HG02678 (cell line): ENCODE data around the gene SLC16A3.
"Not testable (repeated sequence)": the region's sequence is repeated elsewhere in the genome, so short reads cannot be mapped to it uniquely, and the experiment has no call there.

ENCODE experiments used
- ATAC-seq: cut with Tn5 transposase; IDR thresholded peaks from one replicate; pipeline ENCODE4 v1.9.1; 2021; ENCODE audit warnings: mild to moderate bottlenecking, moderate library complexity; ENCODE audit not compliant: unreplicated experiment

The SLC16A3 gene

DNA sequence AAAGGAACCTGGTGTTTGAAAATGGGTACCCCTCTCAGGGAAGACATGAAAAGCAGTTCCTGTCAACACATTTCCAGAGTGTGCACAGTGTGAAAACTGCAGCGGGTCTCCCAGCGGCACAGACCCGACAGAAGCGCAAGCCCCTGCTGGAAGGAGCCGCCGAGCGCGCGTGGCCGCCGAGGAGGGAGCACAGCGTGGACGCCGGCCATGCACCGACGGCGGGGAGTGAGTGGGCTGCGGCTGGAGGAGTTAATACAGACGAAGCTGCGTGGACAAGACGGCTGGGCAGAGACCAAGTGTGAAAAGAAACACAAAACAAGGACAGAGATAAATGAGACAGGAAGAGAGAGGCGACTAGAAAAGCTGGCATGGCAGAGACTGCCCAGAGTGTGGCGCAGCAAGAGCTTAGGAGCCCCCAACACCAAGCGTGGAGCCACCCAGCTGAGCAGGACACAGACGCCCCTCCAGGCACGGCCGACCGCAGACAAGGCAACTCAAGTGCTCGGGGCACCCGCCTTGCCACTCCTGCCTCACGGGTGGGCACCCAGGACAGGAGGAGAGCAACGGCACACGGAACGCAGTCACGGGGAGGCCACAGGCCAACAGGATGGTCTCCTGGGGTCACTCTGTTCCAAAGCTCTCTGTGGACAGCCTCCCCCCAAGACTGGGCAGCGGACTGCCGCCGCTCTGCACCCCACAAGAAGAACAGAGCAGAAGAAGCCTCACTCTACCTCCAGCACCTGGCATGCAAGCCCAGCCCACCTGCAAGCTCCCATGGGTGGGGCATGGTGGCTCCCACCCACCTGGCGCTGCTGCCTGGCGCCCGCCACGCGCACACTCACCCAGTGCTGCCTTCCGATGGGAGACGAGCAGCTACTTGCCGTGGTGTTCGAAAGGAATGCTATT, 16.5 kb downstream of the SLC16A3 start:
- no peak for ATAC-seq

DNA sequence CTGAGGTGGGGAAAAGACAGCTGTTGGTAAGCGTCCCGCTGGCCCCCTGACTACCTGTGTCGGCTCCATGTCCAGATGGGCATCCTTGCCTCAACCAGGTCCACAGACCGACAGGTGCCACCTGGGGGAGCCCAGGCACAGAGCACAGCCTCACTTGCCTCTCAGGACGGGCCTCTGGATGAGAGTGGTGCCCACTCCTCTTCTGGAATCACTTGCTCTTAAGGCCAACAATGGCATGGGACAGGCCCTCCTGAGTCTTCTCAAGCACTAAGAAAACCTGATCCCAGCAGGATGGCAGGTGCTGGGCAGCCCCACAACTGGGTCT, 17.2 kb downstream of the SLC16A3 start:
- ATAC-seq = no peak

DNA sequence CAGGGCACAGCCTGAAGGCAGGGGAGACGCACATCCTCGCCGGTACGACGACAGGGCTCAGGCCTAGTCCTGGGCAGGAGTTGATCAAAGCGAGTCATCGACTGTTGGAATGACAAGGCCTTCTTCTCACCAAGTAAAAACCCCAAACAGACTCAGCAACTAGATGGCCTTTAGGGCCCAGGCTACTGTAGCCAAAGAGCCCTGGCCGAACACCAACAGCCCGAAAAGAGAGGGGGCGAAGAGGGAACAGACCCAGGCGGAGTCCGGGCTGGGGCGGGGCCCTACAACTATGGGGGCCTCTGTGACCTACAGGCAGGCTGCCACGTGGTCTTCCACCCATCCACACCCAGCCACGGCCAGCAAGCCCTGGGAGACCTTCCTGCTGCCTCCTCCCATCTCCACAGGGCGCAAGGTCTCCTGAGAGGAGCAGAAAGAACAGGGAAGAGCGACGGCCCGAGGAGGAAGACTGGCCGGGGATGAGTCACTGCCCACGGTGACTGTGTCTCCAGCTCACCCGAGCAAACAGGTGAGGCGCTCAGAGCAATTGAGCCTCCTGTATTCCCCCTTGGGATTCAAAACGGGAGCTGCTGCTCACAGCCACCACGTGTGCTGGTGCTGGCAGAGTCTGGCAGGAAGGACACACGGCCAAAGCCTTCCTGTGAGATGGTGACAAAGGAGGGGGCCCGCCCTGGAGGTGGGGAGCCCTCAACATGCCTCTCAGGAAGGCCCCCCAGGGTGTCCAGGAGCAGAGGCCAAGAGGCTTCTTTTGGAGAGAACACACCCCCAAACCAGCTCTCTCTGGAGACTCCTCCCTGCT, 17.7 kb downstream of the SLC16A3 start:
- no peak for ATAC-seq

DNA sequence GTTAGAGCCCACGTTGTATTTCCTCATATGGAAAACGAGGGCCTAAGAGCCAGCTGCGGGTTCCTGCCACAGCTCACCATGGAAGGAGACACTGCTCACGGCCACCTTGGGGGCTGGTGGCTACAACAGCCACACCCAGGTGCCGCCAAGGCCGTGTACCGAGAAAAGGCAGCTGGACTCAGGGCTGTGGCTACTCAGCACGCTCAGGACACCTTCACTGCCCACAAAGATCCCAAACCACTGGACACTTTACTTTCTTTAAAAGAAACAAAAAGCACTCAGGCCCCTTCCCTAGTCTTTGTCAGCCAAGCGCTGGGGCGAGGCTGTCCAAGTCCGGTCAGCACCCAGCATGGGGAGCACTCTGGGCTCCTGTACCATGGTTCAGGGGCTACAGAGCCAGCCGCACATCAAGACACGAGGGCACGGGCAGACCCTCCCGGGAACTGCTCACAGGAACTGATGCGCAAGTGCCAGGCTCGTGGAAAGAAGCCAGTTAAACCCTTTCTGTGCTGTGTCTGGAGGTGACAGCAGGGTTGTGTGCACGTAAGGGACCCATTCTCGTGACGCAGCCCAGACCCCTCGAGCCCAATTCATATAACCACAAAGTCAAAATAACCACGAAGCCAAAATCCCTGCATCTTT, 18.5 kb downstream of the SLC16A3 start:
- no peak for ATAC-seq

DNA sequence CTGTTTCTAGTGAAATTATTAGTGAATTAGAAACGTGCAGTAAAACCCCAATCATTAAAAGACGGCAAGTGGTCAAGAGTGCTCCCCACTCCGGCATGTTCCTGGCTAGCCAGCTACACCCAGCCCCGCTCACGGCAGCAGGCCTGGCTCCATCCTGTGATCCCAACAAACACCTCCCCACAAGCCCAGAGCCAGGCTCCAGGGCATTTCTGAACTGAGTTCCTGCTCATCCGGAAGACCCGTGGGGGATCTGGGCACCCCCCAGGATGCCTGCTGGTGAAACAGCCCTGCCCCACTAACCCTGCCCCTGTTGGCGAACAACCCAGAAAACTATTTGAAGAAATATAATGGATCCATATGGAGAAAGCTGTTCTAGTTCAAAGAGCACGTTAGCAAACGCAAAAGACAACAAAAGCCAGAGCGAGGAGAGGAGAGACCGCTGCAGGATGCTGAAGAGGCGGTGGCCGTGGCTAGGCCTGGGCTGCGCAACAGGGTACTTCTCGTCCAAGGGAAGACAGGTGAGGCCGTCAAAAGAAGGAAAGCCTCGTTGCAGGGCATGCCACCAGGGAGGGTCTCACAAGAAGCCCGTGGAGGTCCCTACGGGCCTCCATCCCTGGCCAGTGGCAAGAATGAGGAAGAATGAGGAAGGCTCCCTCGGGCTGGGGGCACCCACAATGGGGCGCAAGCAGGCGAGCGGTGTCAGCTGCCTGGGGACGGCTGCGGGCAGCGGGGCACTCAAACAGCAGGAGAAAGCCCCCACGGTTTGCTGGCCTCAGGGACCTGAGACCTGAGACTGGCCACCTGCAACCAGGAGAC, 19.2 kb downstream of the SLC16A3 start:
- ATAC-seq = no peak

DNA sequence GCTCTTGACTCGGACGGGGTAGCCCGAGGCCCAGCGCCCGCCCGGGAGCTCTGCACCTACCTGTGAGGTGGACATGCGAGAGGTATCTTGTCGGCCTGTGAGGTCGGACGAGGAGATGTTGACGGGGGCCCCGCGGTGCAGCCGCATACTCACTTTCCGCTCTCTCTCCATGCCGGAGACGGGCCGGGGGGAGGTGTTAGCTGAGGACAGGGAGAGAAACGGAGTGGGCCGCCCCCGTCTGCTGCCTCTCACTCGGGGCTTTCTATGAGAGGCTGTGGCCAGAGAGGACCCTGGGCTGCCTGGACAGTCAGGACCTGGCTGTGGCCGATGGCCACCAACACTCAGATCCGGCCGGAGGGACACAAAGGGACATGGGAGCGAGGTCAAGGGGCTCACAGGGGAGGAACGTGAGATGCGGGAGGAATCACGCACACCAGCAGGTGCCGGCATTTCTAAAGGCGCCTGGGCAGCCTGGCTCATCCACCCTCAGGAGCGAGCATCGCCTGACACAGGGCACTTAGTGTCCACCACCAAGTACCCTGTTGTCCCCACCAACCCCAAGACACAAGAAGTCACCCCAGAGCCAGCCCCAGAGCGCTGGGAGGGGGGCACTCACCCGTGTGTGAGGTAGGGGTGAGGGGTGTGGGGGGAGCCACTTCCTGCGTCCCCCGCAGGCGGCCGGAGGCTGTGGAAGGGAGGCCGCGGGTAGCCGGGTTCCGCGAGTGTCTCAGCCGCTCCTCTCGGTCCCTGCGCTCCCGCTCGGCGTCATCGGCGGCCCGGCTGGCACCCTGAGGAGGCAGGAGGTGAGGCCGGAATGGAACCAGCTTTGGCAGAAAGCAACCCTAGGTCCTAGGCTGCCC, 20.2 kb downstream of the SLC16A3 start:
- ATAC-seq = no peak

DNA sequence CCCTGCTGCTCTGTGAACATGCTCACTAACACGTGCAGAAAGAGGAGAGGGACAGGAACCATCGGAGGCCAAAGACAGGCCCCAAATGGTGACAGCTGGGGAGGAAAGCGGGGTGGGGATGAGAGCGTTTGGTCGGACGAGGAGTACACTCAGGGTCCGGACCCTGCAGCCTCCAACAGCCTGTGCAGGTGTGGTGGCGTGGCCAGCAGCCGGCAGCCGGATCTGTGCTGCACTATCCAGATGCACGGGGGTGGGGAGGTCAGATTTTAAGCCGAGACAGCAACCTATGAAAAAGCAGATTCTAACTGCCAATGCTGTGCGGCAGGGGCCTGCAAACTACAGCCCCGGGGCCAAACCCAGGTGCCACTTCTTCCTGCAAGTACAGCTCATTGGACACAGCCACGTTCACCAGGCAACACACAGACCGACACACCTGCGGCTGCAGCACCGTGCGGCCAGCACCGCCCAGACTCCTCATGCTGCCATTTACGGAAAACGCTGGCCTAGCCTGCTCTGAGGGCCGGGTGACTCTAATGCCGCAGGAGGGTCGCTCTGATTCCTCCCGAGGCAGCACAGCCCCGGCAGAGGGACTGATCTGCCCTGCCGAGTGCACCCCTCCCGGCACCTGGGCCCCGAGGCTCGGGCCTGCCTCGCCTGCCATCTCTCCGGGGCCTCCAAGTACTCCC, 21.2 kb downstream of the SLC16A3 start:
- ATAC-seq = no peak

DNA sequence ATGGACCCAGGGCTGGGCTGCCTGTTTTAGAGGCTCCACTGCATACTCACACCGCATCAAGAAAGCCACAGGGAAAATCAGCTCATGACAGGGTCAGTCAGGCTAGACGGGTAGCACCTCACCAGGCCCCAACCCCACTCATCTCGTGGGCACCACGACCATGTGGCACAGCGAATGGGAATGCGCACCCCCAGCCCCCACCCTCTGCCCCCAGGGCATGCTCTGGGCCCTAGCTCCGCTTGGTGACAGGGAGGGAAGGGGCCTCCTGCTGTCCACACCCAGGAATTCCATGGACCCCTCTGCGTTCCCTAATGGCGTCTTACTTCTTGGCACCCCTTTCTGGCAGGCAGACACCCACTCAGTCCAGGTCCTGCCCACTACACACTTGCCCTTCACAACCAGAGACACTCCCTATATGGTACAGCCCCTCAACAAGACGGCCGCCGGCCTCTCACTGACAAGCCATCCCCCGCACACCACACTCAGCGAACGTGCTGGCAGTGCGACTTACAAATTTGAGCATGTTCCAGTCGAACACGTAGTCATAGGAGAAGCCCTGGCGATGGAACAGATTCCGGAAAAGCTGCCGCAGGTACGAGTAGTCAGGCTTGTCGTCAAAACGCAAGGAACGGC, 22.1 kb downstream of the SLC16A3 start:
- ATAC-seq = no peak

DNA sequence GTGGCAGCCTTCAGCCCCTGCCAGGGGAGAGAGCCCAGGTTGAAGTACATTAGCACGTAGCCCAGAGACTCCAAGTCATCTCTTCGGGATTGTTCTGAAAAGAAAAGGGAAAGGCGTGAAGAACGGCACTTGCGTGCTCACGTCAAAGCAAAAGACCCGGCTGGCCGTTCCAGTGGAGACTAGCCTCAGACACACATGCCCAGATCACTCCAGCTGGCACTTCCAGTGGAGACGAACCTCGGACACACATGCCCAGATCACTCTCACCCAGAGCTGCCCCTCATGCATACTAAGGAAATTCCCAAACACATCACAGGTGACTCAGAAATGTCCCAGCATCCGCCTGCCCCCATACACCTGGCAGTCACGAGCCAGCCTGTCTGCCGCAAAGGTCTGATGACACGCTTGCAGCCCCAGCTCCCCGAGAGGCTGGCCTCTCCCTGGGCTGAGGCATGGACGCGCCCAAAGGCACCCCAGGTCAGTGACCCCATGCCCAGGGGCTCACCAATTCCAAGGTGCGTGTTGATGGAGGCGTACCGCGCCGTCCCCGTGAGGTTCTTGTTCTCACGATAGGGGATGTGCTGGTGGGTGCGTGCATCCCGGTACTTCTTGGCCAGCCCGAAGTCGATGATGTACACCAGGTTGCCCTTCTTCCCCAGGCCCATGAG, 23.8 kb downstream of the SLC16A3 start:
- ATAC-seq = no peak

DNA sequence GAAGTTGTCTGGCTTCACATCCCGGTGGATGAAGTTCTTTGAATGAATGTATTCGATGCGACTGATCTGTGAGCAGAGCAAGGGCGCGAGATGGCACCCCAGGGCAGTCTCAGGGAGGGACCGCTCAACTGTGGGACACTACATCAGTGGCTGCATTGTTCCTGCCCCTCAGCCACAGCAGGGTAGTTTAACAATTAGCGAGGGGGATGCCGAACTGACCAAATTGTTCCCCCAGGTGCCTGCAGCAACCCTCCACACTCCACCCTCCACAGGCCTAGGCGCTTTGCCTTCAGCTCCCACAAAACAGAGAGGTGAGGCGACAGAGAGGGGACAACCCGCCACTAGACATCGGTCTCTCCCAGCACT, 24.3 kb downstream of the SLC16A3 start:
- no peak for ATAC-seq

DNA sequence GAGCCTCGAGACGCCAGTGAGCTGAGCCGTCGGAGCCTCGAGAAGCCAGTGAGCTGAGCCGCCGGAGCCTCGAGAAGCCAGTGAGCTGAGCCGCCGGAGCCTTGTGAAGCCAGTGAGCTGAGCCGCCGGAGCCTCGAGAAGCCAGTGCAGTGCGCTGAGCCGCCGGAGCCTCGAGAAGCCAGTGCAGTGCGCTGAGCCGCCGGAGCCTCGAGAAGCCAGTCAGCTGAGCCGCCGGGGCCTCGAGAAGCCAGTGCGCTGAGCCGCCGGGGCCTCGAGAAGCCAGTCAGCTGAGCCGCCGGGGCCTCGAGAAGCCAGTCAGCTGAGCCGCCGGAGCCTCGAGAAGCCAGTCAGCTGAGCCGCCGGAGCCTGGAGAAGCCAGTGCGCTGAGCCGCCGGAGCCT, 25.3 kb downstream of the SLC16A3 start:
- not testable (repeated sequence) for ATAC-seq

DNA sequence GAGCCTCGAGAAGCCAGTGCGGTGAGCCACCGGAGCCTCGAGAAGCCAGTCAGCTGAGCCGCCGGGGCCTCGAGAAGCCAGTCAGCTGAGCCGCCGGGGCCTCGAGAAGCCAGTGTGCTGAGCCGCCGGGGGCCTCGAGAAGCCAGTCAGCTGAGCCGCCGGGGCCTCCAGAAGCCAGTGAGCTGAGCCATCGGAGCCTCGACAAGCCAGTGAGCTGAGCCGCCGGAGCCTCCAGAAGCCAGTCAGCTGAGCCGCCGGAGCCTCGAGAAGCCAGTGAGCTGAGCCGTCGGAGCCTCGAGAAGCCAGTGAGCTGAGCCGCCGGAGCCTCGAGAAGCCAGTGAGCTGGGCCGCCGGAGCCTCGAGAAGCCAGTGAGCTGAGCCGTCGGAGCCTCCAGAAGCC, 25.9 kb downstream of the SLC16A3 start:
- not testable (repeated sequence) for ATAC-seq

DNA sequence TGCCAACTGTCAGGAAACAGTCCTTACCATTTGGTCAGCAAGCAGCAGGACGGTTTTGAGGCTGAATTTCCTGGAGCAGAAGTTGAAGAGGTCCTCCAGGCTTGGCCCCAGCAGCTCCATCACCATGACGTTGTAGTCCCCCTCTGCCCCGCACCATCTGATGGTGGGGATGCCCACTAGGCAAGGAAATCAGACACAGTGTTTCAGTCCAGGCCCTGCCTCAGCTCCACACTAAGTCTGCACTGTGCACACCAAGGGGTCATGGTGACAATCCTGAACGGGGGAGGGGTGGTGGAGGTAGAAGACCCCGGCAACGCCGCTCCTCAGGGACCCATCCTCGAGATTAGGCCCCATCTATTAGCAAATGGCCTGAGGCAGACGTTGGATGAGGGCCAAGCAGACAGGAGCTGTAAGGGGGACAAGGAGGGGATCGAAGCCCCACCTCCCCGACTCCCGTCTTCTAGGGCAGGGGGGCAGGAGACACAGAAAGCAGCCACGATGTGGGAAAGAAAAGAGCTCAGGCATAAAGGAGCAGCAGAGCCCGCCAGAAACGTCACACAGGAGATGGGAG, 26.6 kb downstream of the SLC16A3 start:
- no peak for ATAC-seq

DNA sequence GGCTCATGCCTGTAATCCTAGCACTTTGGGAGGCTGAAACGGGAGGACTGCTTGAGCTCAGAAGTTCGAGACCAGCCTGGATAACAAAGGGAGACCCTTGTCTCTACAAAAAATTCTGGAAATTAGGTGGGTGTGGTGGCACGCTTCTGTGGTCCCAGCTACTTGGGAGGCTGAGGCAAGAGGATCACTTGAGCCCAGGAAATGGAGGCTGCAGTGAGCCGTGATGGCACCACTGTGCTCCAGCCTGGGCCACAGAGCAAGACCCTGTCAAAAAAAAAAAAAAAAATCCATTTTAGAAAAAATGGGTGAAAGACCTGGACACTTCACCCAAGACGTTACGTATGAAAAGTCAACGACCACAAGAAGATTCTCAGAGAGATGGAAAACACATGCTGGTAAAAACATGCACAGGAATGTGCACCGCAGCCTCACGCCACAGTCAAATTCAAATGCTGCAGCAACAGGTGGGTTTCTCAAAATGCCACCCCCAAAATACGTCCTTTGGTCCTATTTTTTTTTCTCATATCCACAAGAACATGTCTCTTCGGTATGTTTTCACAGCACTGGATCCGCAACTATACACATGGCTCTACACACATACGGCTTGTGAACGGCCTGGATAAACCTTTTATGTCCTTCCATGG, 27.5 kb downstream of the SLC16A3 start:
- ATAC-seq = no peak

DNA sequence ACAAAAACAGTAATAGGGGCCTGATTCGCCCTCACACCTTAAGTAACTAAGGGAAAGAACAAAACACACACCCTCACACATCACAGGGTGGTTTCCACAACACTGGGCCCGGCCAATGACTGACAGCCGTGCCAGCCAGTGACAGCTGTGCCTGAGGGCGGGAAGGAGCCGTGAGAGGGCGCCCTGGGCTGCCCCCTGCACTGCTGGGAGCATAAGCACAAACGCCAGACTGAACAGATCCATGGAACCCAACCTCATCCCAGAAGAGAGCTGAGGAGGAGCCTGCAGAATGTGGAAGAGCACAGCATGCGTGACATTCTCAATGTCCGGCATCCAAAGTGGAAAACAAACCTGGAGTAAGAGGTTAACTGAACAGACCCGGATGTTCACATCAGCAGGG, 28.6 kb downstream of the SLC16A3 start:
- ATAC-seq = no peak

DNA sequence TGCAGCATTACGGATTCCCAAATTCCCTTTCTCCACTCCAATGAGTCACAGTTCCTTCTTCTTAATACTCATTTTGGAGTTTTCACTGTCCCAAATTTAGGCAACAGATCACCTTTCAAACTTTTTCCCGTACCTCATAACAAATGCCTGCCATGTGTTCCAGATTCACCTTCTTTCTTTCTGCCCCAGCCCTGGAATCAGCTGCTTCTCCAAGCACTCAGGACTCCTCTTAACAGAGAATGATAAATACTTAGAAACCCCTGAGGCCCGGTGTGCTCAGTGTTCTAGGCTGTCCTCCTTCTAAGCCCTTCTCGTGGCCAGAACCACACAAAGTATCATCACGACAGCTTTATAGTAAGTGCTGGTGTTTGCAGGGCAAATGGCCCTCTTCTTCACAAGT, 29.7 kb downstream of the SLC16A3 start:
- ATAC-seq = no peak
